ENCODE measurements around the gene KIF6. TPM values are rescaled to one million over a fixed set of nuclear protein-coding genes. Genes with fewer than 3 reads are reported as not detected.

Gene KIF6
- polyA plus RNA-seq, 3 donors = not detected

GRCh38 chr6:39587080-39587479 is 138.1 kb downstream of the KIF6 start:
- Mint-ChIP-seq H3K36me3 (no peaks in the 10 kb centered on the region), H3K27me3 (ENCODE audit: low read depth in 3 of 3) (peaks cover 0 to 4% (median 0%) of the 10 kb centered on the region in 3 donors), H3K4me3 (no peak overlapping the region), H3K4me1 (no peaks in the 10 kb centered on the region), H3K27ac (no peak overlapping the region), H3K9me3 (peaks cover 0 to 5% (median 1%) of the 10 kb centered on the region in 7 donors)
- Histone ChIP-seq H3K9ac (ENCODE audit: insufficient read depth, low read length, poor library complexity, severe bottlenecking) (no peak overlapping the region), H2AFZ (ENCODE audit: insufficient read depth, low read depth, low read length, poor library complexity, severe bottlenecking) (no peak overlapping the region), H3K27me3 (ENCODE audit: control insufficient read depth in 2 of 2, insufficient read depth in 2 of 2, low read length in 2 of 2) (no peaks in the 10 kb centered on the region), H3K36me3 (replicated peaks in 1 of 2; ENCODE audit: control insufficient read depth in 1 of 2, insufficient read depth in 2 of 2, low read length in 2 of 2) (no peaks in the 10 kb centered on the region), H4K20me1 (ENCODE audit: insufficient read depth, low read length) (no peaks in the 10 kb centered on the region), H3K4me3 (replicated peaks in 1 of 3; ENCODE audit: low read depth in 2 of 3, low read length in 3 of 3) (no peak overlapping the region), H3K9me3 (replicated peaks in 1 of 2; ENCODE audit: control insufficient read depth in 1 of 2, insufficient read depth in 1 of 2, low read length in 2 of 2) (no peaks in the 10 kb centered on the region), H3K27ac (ENCODE audit: low read depth in 1 of 2, low read length in 2 of 2) (no peak overlapping the region), H3K4me1 (ENCODE audit: control insufficient read depth in 1 of 2, insufficient read depth in 2 of 2, low read length in 2 of 2) (no peaks in the 10 kb centered on the region), H3K79me2 (ENCODE audit: insufficient read depth, low read length) (no peaks in the 10 kb centered on the region), H3K4me2 (replicated peaks; ENCODE audit: extremely low read depth, low read length, poor library complexity, severe bottlenecking) (no peak overlapping the region)
- no peak for DNase-seq
- intact Hi-C loops (cut with micrococcal nuclease) = no loop called here
- 83% methylated on average over 4 of the region's 4 CpGs for WGBS (ENCODE audit: insufficient coverage)
- TF ChIP-seq CTCF (IDR thresholded peaks at IDR 0.05) = no peak

DNA sequence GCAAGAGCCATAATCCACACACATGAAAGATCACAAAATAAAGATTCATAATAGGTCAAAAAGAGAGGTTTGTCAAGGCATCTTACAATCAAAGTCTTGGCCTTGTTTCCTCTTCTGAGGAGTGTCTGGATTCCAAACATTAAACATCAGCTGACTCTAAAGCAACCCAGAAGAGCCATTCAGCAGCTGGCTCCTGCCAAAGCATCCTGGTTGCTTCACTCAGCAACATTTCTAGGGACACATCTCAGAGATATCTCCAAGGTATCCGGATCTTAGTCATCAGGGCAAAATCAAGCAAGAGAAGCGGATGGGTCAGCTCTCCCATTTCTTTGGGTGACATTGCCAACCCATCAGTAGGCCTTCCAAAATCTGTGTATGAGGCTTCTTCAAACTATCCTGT is 139.6 kb downstream of the KIF6 start:
- DNase-seq = no peak
- no peaks in the 10 kb centered on the region for H3K9me3 ChIP-seq (replicated peaks in 1 of 2; ENCODE audit: control insufficient read depth in 1 of 2, insufficient read depth in 1 of 2, low read length in 2 of 2)
- Mint-ChIP-seq H3K4me3 (no peak overlapping the region), H3K27me3 (ENCODE audit: low read depth in 3 of 3) (peaks cover 0 to 4% (median 3%) of the 10 kb centered on the region in 3 donors), H3K36me3 (no peaks in the 10 kb centered on the region), H3K27ac (no peak overlapping the region), H3K9me3 (peaks cover 0 to 2% (median 0%) of the 10 kb centered on the region in 7 donors), H3K4me1 (no peaks in the 10 kb centered on the region)
- no CpG with 5 or more reads among the region's 2 CpGs for WGBS (ENCODE audit: insufficient coverage)
- intact Hi-C loops (cut with micrococcal nuclease) = no loop called here
- no peaks in the 10 kb centered on the region for H3K36me3 ChIP-seq (replicated peaks in 1 of 2; ENCODE audit: control insufficient read depth in 1 of 2, insufficient read depth in 2 of 2, low read length in 2 of 2)
- H3K79me2 ChIP-seq (ENCODE audit: insufficient read depth, low read length) = no peaks in the 10 kb centered on the region
- H3K4me3 ChIP-seq (replicated peaks in 1 of 3; ENCODE audit: low read depth in 2 of 3, low read length in 3 of 3) = no peak overlapping the region
- H3K27ac ChIP-seq (ENCODE audit: low read depth in 1 of 2, low read length in 2 of 2) = no peak overlapping the region
- H3K4me2 ChIP-seq (replicated peaks; ENCODE audit: extremely low read depth, low read length, poor library complexity, severe bottlenecking) = no peak overlapping the region
- no peak overlapping the region for H2AFZ ChIP-seq (ENCODE audit: insufficient read depth, low read depth, low read length, poor library complexity, severe bottlenecking)
- H3K9ac ChIP-seq (ENCODE audit: insufficient read depth, low read length, poor library complexity, severe bottlenecking) = no peak overlapping the region
- no peaks in the 10 kb centered on the region for H3K4me1 ChIP-seq (ENCODE audit: control insufficient read depth in 1 of 2, insufficient read depth in 2 of 2, low read length in 2 of 2)
- H4K20me1 ChIP-seq (ENCODE audit: insufficient read depth, low read length) = no peaks in the 10 kb centered on the region
- H3K27me3 ChIP-seq (ENCODE audit: control insufficient read depth in 2 of 2, insufficient read depth in 2 of 2, low read length in 2 of 2) = no peaks in the 10 kb centered on the region
- TF ChIP-seq CTCF (IDR thresholded peaks at IDR 0.05) = no peak

Measured in CD14-positive monocyte (primary cell).